Measurements from ENCODE around the gene TPM3.
A peak's percentile ranks its signal among the peaks of the same experiment; 100 is the strongest.
"Not testable (repeated sequence)": the region's sequence is repeated elsewhere in the genome, so short reads cannot be mapped to it uniquely, and the experiment has no call there.

The TPM3 gene

DNA sequence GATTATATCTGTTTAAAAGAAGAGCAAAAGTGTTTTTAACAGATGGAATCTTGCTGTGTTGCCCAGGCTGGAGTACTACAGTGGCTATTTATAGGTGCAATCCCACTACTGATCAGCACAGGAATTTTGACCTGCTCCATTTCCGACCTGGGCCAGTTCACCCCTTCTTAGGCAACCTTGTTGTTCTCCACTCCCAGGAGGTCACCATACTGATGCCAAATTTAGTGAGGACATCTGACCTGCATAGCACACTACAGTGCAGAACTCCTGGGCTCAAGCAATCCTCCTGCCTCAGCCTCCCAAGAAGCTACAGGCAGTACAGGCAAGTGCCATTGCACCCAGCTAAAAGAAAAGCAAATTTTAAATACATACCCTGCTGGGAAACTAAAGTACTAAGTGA, 25.7 kb downstream of the TPM3 start:
- no peak for DNase-seq (ENCODE audit: low read depth)

DNA sequence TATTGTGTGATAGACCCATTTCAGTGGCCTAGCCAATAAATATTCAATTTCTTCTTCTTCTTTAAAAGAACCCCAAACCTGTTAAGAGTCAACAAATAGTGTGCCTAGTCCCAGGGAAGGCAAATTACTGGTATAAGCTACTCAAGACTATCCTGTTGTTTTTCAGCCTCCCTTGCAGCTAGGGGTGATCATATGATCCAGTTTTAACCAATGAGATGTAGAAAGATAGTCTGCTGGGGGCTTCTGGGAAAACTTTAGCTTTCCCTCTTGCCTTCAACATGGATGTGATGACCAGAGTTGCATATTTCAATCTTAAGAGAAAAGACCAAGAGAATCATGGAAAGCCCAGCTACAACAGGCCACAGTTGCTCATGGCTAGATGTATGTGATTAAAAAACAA, 32.3 kb downstream of the TPM3 start:
- no peak for DNase-seq (ENCODE audit: low read depth)

DNA sequence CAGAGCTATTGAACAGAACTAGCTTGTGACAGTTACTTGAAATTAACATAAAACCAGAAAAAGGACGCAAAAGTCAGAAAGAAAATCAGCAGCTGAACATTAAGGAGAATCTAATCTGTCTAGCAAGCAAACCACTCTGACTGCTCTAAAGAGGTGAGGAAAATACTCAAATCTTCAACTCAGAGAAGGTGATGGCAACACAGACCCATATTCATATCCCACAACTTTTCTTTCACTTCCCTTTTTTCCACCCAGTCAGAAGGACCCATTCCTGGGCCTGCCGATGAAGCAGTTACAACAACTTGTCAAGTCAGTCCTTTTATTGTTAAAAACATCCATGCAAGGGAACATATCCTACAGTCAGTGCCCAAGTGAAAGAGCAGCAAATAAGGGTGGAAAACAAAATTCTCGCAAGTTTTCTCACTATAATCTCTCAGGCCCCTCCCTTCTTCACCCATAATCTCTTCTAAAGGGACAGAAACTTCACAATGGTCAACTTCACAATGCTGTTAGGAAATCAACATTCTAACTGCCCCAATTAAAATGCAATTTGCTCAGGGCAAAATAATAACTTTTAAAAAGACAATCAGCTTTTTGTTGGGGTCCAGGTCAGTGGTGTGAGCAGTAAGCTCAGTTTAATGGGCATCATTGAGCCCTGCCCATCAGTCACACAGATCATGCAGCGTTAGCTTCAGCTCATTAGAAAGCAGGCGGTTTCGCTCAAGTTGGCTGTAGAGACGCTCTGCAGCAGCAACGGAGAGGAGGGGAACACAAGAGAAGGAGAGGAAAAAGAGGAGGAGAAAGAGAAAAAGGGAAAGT, 33.4 kb downstream of the TPM3 start:
- DNase-seq (ENCODE audit: low read depth): no peak

DNA sequence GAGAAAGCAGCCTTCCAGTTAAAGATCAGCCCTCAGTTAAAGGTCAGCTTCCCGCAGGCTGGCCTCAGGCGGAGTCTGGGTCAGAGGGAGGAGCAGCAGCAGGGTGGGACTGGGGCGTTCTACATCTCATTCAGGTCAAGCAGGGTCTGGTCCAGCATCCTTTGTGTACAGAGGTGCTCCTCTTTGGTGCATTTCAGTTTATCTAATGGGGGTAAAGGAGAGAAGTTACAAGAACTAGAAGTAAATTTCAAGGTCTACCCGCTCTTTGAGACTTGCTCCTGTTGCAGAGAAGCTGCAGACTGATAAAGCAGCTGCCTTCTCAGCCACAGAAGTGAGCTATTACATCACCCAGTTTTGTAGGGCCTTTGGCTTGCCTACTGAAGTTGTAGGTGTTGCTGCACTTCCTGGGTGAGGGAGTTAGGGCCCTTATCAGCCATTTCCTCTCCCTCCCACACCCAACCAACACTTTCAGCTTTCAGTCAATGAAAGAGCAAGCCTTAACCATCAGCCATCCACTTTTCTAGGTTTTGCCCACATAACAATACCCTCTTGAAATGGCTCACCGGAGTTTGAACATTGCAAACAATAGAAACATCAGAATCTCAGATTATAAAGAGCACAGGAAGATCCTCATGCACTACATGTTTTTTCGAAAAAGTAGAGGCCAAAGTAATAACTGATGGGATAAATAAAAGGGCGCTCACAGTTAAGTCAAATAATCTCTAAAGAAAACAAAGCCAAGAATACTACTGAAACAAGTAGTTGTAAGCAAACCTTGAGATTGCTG, 34.2 kb downstream of the TPM3 start:
- peak; percentile 62 for DNase-seq (ENCODE audit: low read depth)

DNA sequence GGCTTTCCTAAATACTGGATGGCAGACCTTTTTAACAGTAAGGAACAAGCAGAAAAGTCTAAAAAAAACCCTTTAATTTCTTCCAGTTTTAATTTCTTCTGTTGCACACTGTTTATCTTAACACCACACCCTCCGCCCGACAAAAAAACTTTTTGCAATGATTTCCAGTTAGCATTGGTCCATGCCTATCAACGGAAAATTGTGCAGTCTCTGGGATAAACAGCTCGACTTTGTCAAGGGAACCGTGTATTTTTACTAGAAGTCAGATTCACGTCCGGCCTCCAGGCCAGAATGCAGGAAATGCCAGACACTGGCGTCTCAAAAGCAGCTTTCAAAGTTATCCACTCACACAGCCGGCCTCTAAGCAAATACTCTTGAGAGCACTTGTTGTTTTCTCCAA, 36.6 kb downstream of the TPM3 start:
- DNase-seq (ENCODE audit: low read depth): no peak

DNA sequence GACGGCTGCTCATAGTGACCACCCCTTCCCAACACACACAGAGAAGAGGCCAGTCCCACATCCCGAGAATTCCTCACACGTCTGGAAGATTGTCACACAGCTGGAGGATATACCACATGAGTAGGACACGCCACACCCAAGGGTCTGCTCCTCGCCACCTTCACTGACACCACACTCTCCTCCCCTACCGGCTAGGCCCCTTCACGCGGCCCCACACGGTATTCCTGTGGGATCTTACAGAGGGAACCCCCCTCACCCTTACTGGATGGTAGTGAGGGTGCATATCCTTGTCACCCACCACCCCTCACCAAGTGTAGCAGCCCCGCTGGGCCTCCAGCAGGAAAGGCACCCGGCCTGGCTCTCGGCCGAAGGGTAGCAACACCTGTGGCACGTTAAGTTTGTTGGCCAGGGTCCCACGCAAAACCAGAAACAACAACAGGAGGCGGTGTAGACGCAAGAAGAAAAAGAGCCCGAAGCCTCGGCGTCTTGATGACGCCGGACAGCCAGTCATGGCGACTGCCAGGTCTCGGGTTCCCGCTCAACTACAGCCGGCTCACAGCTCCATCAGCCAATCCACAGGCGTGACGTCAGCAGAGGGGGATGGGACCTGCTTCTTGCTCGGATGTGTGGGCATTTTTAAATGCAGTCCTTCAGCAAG, 37.2 kb downstream of the TPM3 start, which contains the start of gene NUP210L:
Gene NUP210L, minus strand, starts transcription at position 540 of the 658 bp plus-strand sequence.
- no peak for DNase-seq (ENCODE audit: low read depth)

DNA sequence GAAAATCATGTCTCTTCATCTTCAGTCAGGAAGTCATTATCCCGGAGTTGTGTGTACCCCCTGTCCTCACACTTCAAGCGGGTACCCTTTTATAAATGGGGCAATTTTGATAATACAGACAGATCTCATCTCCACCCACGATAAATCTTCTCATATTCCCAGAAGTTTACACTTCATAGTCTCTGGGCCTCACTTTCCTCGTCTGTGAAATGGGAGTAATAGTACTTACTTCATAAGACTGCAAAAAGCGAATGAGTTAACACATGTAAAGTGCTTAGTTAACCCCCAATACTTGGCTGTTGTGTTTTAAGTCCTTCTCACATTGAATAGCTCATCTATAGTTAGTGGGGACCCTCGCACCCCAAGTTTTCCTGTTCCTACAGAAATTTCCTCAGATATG, 37.8 kb downstream of the TPM3 start:
- DNase-seq (ENCODE audit: low read depth): no peak

DNA sequence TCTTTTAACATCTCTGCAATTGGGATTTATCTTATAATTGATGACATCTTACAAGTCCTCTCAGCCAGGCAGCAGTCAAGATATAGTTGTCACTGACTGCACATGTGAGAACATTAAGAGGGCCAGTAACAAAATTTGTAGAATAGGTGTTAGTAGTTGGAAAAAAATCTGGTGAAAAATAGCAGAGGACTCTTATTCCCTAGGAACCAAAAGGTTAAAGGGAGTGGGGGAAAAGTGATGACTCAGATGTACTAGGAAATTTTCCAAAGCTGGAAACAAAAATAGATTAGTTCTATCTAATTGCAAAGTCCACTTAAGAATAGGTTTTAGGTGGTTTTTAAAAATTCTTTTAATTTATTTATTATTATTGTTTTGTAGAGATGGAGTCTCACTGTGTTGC, 40.6 kb downstream of the TPM3 start:
- DNase-seq (ENCODE audit: low read depth): no peak

DNA sequence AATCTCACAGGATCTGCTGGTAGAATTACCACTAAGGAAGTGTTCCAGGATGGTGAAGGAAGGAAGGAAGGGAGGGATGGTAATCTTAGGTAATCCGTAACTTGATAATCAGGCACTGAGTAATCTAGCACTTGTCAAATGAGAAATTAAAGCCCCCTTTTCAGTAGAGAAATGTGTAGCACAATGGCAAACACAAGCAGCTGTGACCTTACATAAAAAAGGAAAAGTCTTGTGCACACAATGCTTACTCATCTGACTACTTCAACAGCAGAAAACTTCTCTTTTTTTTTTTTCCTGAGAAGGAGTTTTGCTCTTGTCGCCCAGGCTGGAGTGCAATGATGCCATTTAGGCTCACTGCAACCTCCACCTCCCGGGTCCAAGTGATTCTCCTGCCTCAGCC, 43.1 kb downstream of the TPM3 start:
- no peak for DNase-seq (ENCODE audit: low read depth)

DNA sequence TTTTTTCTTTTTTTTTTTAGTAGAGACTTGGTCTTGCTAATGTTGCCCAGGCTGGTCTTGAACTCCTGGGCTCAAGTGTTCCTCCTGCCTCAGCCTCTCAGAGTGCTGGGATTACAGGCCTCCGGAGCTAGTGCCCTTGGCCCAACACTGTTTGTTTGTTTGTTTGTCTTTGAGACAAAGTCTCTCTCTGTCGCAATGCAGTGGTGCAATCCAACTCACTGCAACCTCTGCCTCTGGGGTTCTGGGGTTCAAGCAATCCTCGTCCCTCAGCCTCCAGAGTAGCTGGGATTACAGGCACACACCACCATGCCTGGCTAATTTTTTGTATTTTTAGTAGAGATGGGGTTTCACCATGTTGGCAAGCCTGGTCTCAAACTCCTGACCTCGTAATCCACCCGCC, 44.4 kb downstream of the TPM3 start:
- not testable (repeated sequence) for DNase-seq (ENCODE audit: low read depth)

DNA sequence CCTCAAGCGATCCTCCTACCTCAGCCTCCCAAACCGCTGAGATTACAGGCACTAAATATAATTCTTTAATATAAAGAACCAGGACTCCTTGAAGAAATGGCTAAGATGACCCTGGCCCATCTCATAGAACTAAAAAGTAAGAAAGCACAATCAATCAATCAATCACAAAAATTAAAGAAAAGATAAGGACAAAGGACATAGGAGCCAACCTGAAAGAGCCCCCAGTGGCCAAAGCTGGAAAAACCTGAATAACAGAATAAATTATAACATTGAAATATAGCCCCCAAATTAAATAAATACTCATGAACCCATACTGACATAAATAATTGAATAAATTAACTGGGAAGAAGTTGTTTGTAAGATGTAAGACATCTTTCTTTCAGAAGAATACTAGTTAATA, 45.9 kb downstream of the TPM3 start:
- DNase-seq (ENCODE audit: low read depth): no peak

DNA sequence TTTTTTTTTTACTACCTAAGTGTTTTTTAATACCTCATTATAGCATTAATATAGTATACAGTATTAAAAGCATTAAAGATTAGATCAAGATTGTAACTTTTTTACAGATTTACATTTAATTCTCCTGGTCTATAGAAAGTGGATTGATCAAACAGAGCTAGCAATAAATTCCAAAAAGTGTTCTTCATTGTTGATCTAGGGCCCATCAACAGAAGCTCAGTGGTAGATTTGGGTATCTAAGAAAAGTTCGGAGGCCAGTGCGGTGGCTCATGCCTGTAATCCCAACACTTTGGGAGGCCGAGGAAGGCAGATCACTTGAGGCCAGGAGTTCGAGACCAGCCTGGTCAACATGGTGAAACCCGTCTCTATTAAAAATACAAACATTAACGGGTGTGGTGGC, 49.5 kb downstream of the TPM3 start:
- no peak for DNase-seq (ENCODE audit: low read depth)

DNA sequence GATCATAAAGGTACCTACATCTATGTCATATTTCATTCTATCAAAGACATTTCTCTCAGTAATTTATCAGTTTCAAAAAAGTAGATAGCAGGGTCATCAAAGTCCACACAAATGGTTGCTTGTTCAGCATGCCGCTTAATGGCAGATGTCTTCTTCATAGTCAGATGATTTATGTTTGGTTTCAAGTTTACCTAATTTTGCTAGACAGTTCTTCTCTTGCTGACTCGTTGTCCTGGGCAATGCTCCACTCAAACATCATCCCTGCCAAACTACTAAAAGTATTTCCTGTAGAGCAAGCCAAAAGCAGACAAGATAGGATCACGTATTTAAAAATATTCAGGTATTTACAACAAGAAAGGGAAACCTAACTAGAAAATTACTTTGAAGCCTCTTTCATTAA, 50.7 kb downstream of the TPM3 start:
- DNase-seq (ENCODE audit: low read depth): no peak

DNA sequence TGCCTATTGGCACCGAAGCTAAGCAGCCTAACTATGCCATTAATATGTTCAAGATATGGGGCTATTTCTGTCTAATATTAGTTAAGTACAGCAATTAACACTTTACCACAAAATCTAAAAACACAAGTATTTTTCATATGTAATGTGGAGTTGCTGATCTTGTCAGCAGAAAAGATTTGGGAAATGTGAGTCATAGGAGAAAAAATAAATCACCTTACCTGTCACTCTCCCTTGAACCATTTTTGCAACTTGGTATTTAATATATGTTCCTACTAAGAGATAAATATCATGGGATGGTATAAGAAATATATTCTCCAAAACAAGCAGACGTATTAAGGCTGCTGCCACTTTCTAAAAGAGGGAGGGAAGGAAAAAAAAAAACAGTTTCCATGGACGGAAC, 54.0 kb downstream of the TPM3 start:
- no peak for DNase-seq (ENCODE audit: low read depth)

DNA sequence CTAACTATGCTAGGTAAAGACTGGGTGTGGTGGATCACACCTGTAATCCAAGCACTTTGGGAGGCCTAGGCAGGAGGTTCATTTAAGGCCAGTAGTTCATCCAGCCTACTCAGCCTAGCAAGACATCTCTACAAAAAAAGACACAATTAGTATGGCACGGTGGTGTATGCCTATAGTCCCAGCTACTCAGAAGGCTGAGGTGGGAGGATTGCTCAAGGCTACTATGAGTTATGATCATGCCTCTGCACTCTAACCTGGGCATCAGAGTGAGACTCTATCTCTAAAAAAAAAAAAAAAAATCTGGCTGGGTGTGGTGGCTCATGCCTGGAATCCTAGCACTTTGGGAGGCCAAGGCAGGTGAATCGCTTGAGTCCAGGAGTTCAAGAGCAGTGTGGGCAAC, 58.6 kb downstream of the TPM3 start:
- DNase-seq (ENCODE audit: low read depth): no peak

DNA sequence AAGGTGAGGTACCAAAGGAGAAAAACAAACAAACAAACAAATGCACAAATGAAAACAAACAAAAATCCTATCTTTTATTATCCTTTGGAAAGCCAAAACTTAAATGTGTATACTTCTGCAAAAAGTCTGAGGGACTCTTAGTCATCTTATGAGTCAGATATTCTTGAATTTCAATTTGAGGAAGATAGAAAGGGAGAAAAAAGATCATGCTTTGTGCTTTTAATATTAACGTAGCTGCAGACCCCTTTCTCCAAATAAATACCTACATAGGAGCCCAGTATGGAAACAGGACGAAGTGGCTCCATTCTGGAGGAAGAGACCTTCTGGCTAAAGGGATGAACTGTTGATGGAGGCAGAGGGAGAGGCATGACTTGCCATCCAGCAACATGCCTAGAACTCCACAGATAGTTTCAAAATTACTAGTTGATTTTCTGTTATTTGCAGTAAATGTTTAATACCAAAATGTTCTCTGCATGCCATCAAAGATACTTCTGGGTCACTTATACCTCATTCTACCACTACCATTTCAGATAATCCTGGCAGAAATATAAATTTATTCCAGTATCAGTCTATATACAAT, 62.4 kb downstream of the TPM3 start:
- no peak for DNase-seq (ENCODE audit: low read depth)

DNA sequence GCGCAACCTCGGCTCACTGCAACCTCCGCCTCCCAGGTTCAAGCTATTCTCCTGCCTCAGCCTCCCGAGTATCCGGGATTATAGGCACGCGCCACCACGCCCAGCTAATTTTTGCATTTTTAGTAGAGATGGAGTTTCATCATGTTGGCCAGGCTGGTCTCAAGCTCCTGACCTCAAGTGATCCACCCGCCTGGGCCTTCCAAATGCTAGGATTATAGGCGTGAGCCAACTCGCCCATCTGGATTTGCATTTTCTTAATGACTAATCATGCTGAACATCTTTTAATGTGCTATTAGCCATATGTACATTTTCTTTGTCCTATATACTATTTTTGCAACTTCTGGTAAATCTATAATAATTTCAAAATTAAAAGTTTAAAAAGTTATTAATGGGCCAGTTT, 68.7 kb downstream of the TPM3 start:
- DNase-seq (ENCODE audit: low read depth): not testable (repeated sequence)

DNA sequence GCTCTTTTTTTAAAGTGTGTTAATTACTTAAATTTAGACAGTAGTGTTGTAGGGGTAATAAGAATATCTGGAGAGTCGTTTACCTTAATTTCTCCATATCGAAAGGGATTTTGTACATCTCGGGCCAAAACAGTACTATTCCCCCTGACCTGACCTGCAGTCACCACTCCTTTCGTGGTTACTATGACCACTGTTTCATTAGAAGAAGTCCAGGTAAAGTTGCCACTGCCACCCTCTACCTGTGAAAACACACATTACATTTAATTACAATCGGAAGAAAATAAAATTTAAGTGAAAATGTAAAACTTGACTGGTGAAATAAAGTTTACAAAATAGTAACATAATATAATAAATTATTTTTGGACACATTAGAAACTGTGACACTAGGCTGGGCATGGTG, 74.3 kb downstream of the TPM3 start:
- DNase-seq (ENCODE audit: low read depth): no peak

DNA sequence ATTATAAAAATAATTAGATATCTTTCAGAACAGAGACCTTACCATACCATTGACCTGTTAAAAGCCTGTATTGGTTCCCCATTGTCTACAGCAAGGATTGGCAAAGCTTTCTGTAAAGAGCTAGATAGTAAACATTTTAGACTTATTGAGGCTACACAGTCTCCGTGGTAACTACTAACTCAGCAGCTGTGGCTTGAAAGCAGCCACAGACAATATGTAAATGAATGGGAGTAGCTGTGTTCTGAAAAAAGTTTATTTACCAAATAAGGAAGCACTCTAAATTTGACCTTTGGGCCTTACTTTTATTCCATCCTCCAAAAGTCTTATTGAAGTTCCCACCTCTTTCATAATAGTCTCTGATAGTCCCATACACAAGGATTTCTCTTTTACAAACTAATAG, 76.7 kb downstream of the TPM3 start:
- no peak for DNase-seq (ENCODE audit: low read depth)

All from T-helper 22 cell (primary cell).